GM12878 (cell line): ENCODE measurements around the gene PPP3CA. TPM values are rescaled to one million over a fixed set of nuclear protein-coding genes. Genes with fewer than 3 reads are reported as not detected.

Source experiments
- CUX1 ChIP-seq: IDR thresholded peaks from 2 replicates; pipeline ENCODE4 v1.6.1; 2012; ENCODE audit warnings: improper control_type of control experiment, low read depth, low read length; ENCODE audit not compliant: insufficient replicate concordance
- EED ChIP-seq: sonication (generic); IDR thresholded peaks from 2 replicates; pipeline ENCODE4 v1.6.1; 2016; ENCODE audit warnings: antibody characterized with exemption, low read depth
- ESRRA ChIP-seq: IDR thresholded peaks from 2 replicates; pipeline ENCODE4 v1.6.1; 2012; ENCODE audit warnings: mild to moderate bottlenecking, low read length, improper control_type of control experiment
- FOS ChIP-seq: IDR thresholded peaks from 3 replicates; pipeline ENCODE4 v1.6.1; 2011; ENCODE audit warnings: borderline replicate concordance; ENCODE audit not compliant: insufficient read length; ENCODE audit errors: extremely low read depth
- REST ChIP-seq: IDR thresholded peaks from 2 replicates; pipeline ENCODE4 v1.6.1; 2012; ENCODE audit warnings: mild to moderate bottlenecking, low read depth, low read length
- SMAD5 ChIP-seq: IDR thresholded peaks from 2 replicates; pipeline ENCODE4 v1.6.1; 2016; ENCODE audit warnings: antibody characterized with exemption, low read depth
- YY1 ChIP-seq: IDR thresholded peaks from 2 replicates; pipeline ENCODE4 v1.6.1; 2011; ENCODE audit warnings: low read depth, mild to moderate bottlenecking, low read length
- microRNA counts: library from miRNA; unstranded; fragments of <30 nt; microRNA quantifications from one replicate; lab custom pipeline; 2016
- microRNA-seq: library from miRNA; unstranded; fragments of <30 nt; microRNA quantifications from one replicate; pipeline ENCODE4, GENCODE V29; 2018
- polyA plus RNA-seq, 11 experiments: library from polyadenylated mRNA; depleted of rRNA in 4 of 11; unstranded in 6 of 11; stranded (reverse) in 5 of 11; fragments of >200 nt; fragmentation: Nextera tagmentation in 4 of 11; fragmentation: Illumina TruSeq in 1 of 11; extraction: Ambion mirVana in 4 of 11; extraction: Trizol in 1 of 11; gene quantifications; 1 replicate in 1 of 11; 2 replicates in 10 of 11; pipeline versions ENCODE4 v1.2.1 to v1.2.3, GENCODE V29; 2011 to 2016; ENCODE audit warnings: inconsistent platforms in 2 of 11, missing spikeins in 2 of 11, low read depth in 1 of 11
- small RNA-seq: library from RNA; depleted of rRNA; stranded (forward); fragments of <200 nt; gene quantifications from one replicate; pipeline ENCODE3, GENCODE V24; 2014
- total RNA-seq, 4 experiments: library from RNA; depleted of rRNA in 3 of 4; stranded (reverse); fragments of >200 nt in 3 of 4; fragmentation: Illumina TruSeq in 1 of 4; extraction: Trizol in 1 of 4; gene quantifications; 2 replicates each; pipeline versions ENCODE4 v1.2.1 to v1.2.3, GENCODE V29; 2013 to 2021

Gene PPP3CA
- total and polyA plus RNA-seq, 10 of the 15 experiments (the other 5 are each of a cell fraction or from before 2014, with no cell fraction given): 0.33 to 9.0 (median 1.0) TPM

GRCh38 chr4:100977274-100977673, 370.1 kb downstream of the PPP3CA start (continued):
- TF ChIP-seq CUX1 (no peak), EED (no peak), REST (no peak), SMAD5 (no peak), FOS (no peak), YY1 (no peak), ESRRA (no peak)

MicroRNAs within 50 kb of the gene (microRNA counts, 767-probe panel; counts per million panel counts)
- microRNA hsa-miR-1255a (lab: Ali Mortazavi, UCI): 1,125 counts per million, percentile 35 among the panel's probes with 10 or more counts

Small RNA genes within 50 kb of the gene (microRNA-seq; reads per million reads assigned to microRNA genes)
- gene MIR1255A: 9.0 reads per million, percentile 42 among the genes with 10 or more reads in this experiment
- gene MIR8066: not detected

Small RNA genes within 50 kb of the gene (small RNA-seq; reads per million reads assigned to genes)
- 0.23 reads per million for gene MIR1255A
- gene MIR8066: not detected
